HEK293 (cell line): ENCODE measurements around the gene FAM81A.

Source experiments
- CTCF ChIA-PET: fragments of 350-600 bp; formaldehyde crosslinking; extraction: SDS; loops from one replicate; lab custom pipeline; 2021; ENCODE audit warnings: antibody characterized with exemption; lab: Yijun Ruan, JAX
- POLR2A ChIA-PET: fragments of 300-600 bp; formaldehyde crosslinking; extraction: SDS; loops from one replicate; lab custom pipeline; 2020; ENCODE audit warnings: antibody characterized with exemption, inconsistent platforms; lab: Yijun Ruan, JAX
- H3K27ac ChIP-seq: fragments of 200-500 bp; sonication (Bioruptor generic); 2 replicates; pipeline ENCODE4 v1.5.1; 2014; ENCODE audit warnings: low read depth, low read length, control low read depth, inconsistent platforms; ENCODE audit errors: extremely low read depth
- H3K36me3 ChIP-seq, 2 experiments: fragments of 200-500 bp in 1 of 2; sonication (Bioruptor generic) in 1 of 2; 1 replicate in 1 of 2; 2 replicates in 1 of 2; pipeline ENCODE4 v1.5.1; 2014 to 2017; ENCODE audit warnings: inconsistent platforms in 2 of 2, low read length in 2 of 2; ENCODE audit not compliant: control insufficient read depth in 2 of 2, insufficient read depth in 1 of 2
- H3K4me1 ChIP-seq: fragments of 200-500 bp; sonication (Bioruptor generic); 2 replicates; pipeline ENCODE4 v1.5.1; 2014; ENCODE audit warnings: mild to moderate bottlenecking, low read length, inconsistent platforms; ENCODE audit not compliant: control insufficient read depth, insufficient read depth
- H3K4me3 ChIP-seq: 2 replicates; pipeline ENCODE4 v1.5.1; 2011; ENCODE audit warnings: low read depth, mild to moderate bottlenecking, control low read depth, low read length, moderate library complexity
- H3K9me3 ChIP-seq: fragments of 200-500 bp; sonication (Bioruptor generic); 2 replicates; pipeline ENCODE4 v1.5.1; 2014; ENCODE audit warnings: low read depth, low read length, inconsistent platforms; ENCODE audit not compliant: control insufficient read depth, insufficient read depth
- GLI2 ChIP-seq: fragments of 450-650 bp; formaldehyde crosslinking; IDR thresholded peaks from 2 replicates; pipeline ENCODE4; 2017; ENCODE audit warnings: missing biosample characterization, missing genetic modification characterization, low read depth, borderline replicate concordance
- KLF9 ChIP-seq: fragments of 450-650 bp; formaldehyde crosslinking; IDR thresholded peaks from 2 replicates; pipeline ENCODE4 v1.5.1; 2016; ENCODE audit warnings: missing biosample characterization, missing genetic modification characterization, low read depth
- PRDM1 ChIP-seq: fragments of 450-650 bp; formaldehyde crosslinking; IDR thresholded peaks from 2 replicates; pipeline ENCODE4; 2016; ENCODE audit warnings: missing biosample characterization, missing genetic modification characterization
- REPIN1 ChIP-seq: fragments of 450-650 bp; formaldehyde crosslinking; IDR thresholded peaks from 2 replicates; pipeline ENCODE4 v1.5.1; 2017; ENCODE audit warnings: missing biosample characterization, missing genetic modification characterization, low read depth
- SP3 ChIP-seq: fragments of 450-650 bp; formaldehyde crosslinking; IDR thresholded peaks from 2 replicates; pipeline ENCODE4 v1.5.1; 2016; ENCODE audit warnings: missing biosample characterization, missing genetic modification characterization
- ZNF112 ChIP-seq: fragments of 450-650 bp; formaldehyde crosslinking; IDR thresholded peaks from 2 replicates; pipeline ENCODE4 v1.5.0; 2017; ENCODE audit warnings: missing biosample characterization, missing genetic modification characterization
- ZNF146 ChIP-seq: fragments of 450-650 bp; formaldehyde crosslinking; IDR thresholded peaks from 2 replicates; pipeline ENCODE4 v1.5.1; 2016; ENCODE audit warnings: missing biosample characterization, missing genetic modification characterization
- ZNF155 ChIP-seq: fragments of 450-650 bp; formaldehyde crosslinking; IDR thresholded peaks from 2 replicates; pipeline ENCODE4 v1.5.1; 2016; ENCODE audit warnings: missing biosample characterization, missing genetic modification characterization
- ZNF670 ChIP-seq: fragments of 450-650 bp; formaldehyde crosslinking; IDR thresholded peaks from 2 replicates; pipeline ENCODE4 v1.5.1; 2016; ENCODE audit warnings: missing biosample characterization, missing genetic modification characterization, low read depth
- ZNF76 ChIP-seq: fragments of 450-650 bp; formaldehyde crosslinking; IDR thresholded peaks from 2 replicates; pipeline ENCODE4; 2016; ENCODE audit warnings: low read depth, missing biosample characterization, missing genetic modification characterization, borderline replicate concordance
- ZNF785 ChIP-seq: fragments of 450-650 bp; formaldehyde crosslinking; IDR thresholded peaks from 2 replicates; pipeline ENCODE4 v1.5.1; 2016; ENCODE audit warnings: missing biosample characterization, missing genetic modification characterization
- ZSCAN16 ChIP-seq: fragments of 450-650 bp; formaldehyde crosslinking; IDR thresholded peaks from 2 replicates; pipeline ENCODE4 v1.5.1; 2016; ENCODE audit warnings: missing biosample characterization, missing genetic modification characterization
- TF ChIP-seq, protein P1 (sequence below): fragments of 450-650 bp; formaldehyde crosslinking; optimal IDR thresholded peaks from 2 replicates; pipeline ENCODE3; 2016; ENCODE audit warnings: missing biosample characterization, mild to moderate bottlenecking, missing genetic modification characterization
- TF ChIP-seq, protein P2 (sequence below): fragments of 450-650 bp; formaldehyde crosslinking; IDR thresholded peaks from 2 replicates; pipeline ENCODE4 v1.5.1; 2017; ENCODE audit warnings: missing biosample characterization, mild to moderate bottlenecking, missing genetic modification characterization, moderate library complexity

The FAM81A gene

GRCh38 chr15:59446232-59446957 is 8.4 kb downstream of the FAM81A start:
- ChIA-PET CTCF (no interaction called here), POLR2A (no interaction called here)
- H3K36me3 ChIP-seq, result no peaks in the 10 kb centered on the region
- no peaks in the 10 kb centered on the region for H3K4me1 ChIP-seq
- H3K9me3 ChIP-seq, result no peaks in the 10 kb centered on the region
- no peak overlapping the region for H3K4me3 ChIP-seq
- TF ChIP-seq KLF9 (tag by site-specific recombination) (no peak), ZNF155 (tag by site-specific recombination) (no peak), ZSCAN16 (tag by site-specific recombination) (no peak), ZNF785 (no peak), ZNF76 (tag by site-specific recombination) (no peak), GLI2 (no peak), REPIN1 (tag by site-specific recombination) (no peak)
- H3K27ac ChIP-seq, result no peak overlapping the region

GRCh38 chr15:59447367-59447766 is 9.4 kb downstream of the FAM81A start:
- no peak for TF ChIP-seq ZNF146 (tag by site-specific recombination)
- Histone ChIP-seq H3K36me3 (no peaks in the 10 kb centered on the region), H3K4me3 (no peak overlapping the region), H3K4me1 (no peaks in the 10 kb centered on the region), H3K9me3 (no peaks in the 10 kb centered on the region), H3K27ac (no peak overlapping the region)
- ChIA-PET POLR2A (no interaction called here), CTCF (no interaction called here)

DNA sequence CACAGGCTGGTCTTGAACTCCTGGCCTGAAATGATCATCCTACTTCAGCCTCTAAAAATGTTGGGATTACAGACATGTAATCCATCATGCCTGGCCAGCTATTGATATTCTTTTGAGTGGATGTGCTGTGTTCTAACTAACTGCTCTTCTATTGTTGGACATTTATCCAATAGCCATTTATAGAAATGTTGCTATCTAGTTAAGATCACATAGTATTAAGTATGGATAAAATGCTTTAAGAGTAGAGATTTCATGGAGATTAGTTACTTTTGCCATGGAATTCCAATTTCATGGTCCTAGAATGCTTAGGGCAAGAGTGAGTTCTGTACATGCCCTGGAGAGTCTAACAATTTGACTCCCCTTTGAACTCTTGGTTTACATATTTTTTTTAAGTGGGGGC is 10.9 kb downstream of the FAM81A start:
- ChIA-PET POLR2A (no interaction called here), CTCF (no interaction called here)
- H3K4me1 ChIP-seq, result no peaks in the 10 kb centered on the region
- no peaks in the 10 kb centered on the region for H3K9me3 ChIP-seq
- no peaks in the 10 kb centered on the region for H3K36me3 ChIP-seq
- no peak overlapping the region for H3K4me3 ChIP-seq
- TF ChIP-seq, protein P1, sequence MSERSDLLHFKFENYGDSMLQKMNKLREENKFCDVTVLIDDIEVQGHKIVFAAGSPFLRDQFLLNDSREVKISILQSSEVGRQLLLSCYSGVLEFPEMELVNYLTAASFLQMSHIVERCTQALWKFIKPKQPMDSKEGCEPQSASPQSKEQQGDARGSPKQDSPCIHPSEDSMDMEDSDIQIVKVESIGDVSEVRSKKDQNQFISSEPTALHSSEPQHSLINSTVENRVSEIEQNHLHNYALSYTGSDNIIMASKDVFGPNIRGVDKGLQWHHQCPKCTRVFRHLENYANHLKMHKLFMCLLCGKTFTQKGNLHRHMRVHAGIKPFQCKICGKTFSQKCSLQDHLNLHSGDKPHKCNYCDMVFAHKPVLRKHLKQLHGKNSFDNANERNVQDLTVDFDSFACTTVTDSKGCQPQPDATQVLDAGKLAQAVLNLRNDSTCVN (tag by site-specific recombination), result no peak
- TF ChIP-seq, protein P2, sequence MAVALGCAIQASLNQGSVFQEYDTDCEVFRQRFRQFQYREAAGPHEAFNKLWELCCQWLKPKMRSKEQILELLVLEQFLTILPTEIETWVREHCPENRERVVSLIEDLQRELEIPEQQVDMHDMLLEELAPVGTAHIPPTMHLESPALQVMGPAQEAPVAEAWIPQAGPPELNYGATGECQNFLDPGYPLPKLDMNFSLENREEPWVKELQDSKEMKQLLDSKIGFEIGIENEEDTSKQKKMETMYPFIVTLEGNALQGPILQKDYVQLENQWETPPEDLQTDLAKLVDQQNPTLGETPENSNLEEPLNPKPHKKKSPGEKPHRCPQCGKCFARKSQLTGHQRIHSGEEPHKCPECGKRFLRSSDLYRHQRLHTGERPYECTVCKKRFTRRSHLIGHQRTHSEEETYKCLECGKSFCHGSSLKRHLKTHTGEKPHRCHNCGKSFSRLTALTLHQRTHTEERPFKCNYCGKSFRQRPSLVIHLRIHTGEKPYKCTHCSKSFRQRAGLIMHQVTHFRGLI (tag by site-specific recombination), result no peak
- TF ChIP-seq ZNF670 (tag by site-specific recombination), result no peak
- TF ChIP-seq ZNF112 (tag by site-specific recombination), result no peak
- TF ChIP-seq SP3 (tag by site-specific recombination), result no peak
- no peak overlapping the region for H3K27ac ChIP-seq

GRCh38 chr15:59453474-59454215 is 15.7 kb downstream of the FAM81A start:
- H3K36me3 ChIP-seq, result no peaks in the 10 kb centered on the region
- H3K9me3 ChIP-seq, result no peaks in the 10 kb centered on the region
- POLR2A ChIA-PET, result no interaction called here
- TF ChIP-seq ZNF670 (tag by site-specific recombination) (no peak), PRDM1 (tag by site-specific recombination) (peak; percentile 93)
- no peak overlapping the region for H3K27ac ChIP-seq
- H3K4me1 ChIP-seq, result no peaks in the 10 kb centered on the region
- CTCF ChIA-PET, result no interaction called here
- H3K4me3 ChIP-seq, result no peak overlapping the region
